GM23248 (cell line): ENCODE data around the gene UBA3. TPM values are rescaled to one million over a fixed set of nuclear protein-coding genes. Genes with fewer than 3 reads are reported as not detected.

Source experiments
- DNase-seq: peaks from one replicate; pipeline ENCODE4 v3.0.0-alpha.2; 2015
- H2AFZ ChIP-seq: fragments of 200-600 bp; sonication (generic); 2 replicates; pipeline ENCODE4 v1.6.1; 2016; ENCODE audit warnings: antibody characterized with exemption
- H3F3A ChIP-seq: fragments of 200-600 bp; sonication (generic); 2 replicates; pipeline ENCODE4 v1.6.1; 2016; ENCODE audit warnings: mild to moderate bottlenecking, antibody characterized with exemption, mixed run types; ENCODE audit not compliant: insufficient read depth
- H3K27ac ChIP-seq: fragments of 200-600 bp; sonication (generic); 2 replicates; pipeline ENCODE4 v1.5.1; 2016; ENCODE audit warnings: mild to moderate bottlenecking
- H3K27me3 ChIP-seq: fragments of 200-600 bp; sonication (generic); replicated peaks from 2 replicates; pipeline ENCODE4 v1.6.1; 2016; ENCODE audit warnings: mild to moderate bottlenecking; ENCODE audit not compliant: insufficient read depth
- H3K36me3 ChIP-seq: fragments of 200-600 bp; sonication (generic); 2 replicates; pipeline ENCODE4 v1.6.1; 2016; ENCODE audit warnings: low read depth, mild to moderate bottlenecking
- H3K4me1 ChIP-seq: fragments of 200-600 bp; sonication (generic); 2 replicates; pipeline ENCODE4 v1.6.1; 2016; ENCODE audit warnings: mild to moderate bottlenecking; ENCODE audit not compliant: insufficient read depth
- H3K4me2 ChIP-seq: fragments of 200-600 bp; sonication (generic); one replicate; pipeline ENCODE4 v1.6.1; 2016; ENCODE audit warnings: mild to moderate bottlenecking; ENCODE audit not compliant: unreplicated experiment
- H3K4me3 ChIP-seq: fragments of 200-600 bp; sonication (generic); 2 replicates; pipeline ENCODE4 v1.5.1; 2016; ENCODE audit warnings: mild to moderate bottlenecking
- H3K79me2 ChIP-seq: fragments of 200-600 bp; sonication (generic); 2 replicates; pipeline ENCODE4 v1.6.1; 2016; ENCODE audit warnings: mild to moderate bottlenecking; ENCODE audit not compliant: insufficient read depth
- H3K9ac ChIP-seq: fragments of 200-600 bp; sonication (generic); 2 replicates; pipeline ENCODE4 v1.6.1; 2016; ENCODE audit warnings: mild to moderate bottlenecking
- H3K9me2 ChIP-seq: fragments of 200-600 bp; sonication (generic); 2 replicates; pipeline ENCODE4 v1.6.1; 2016; ENCODE audit warnings: mixed run types, mild to moderate bottlenecking, moderate library complexity; ENCODE audit not compliant: insufficient read depth
- H3K9me3 ChIP-seq: fragments of 200-600 bp; sonication (generic); one replicate; pipeline ENCODE4 v1.6.1; 2017; ENCODE audit warnings: low read depth
- H4K20me1 ChIP-seq: fragments of 200-600 bp; sonication (generic); 2 replicates; pipeline ENCODE4 v1.6.0; 2016; ENCODE audit not compliant: insufficient read depth
- EZH2 ChIP-seq: fragments of 200-600 bp; sonication (generic); IDR thresholded peaks from 2 replicates; pipeline ENCODE4 v1.6.1; 2018; ENCODE audit warnings: antibody characterized with exemption, mild to moderate bottlenecking; ENCODE audit not compliant: insufficient read depth, poor library complexity, severe bottlenecking
- EZH2phosphoT487 ChIP-seq: fragments of 200-600 bp; sonication (generic); IDR thresholded peaks from 2 replicates; pipeline ENCODE4 v1.6.1; 2018; ENCODE audit warnings: antibody characterized with exemption, moderate library complexity, mild to moderate bottlenecking, low read depth; ENCODE audit not compliant: insufficient read depth
- WGBS, 2 experiments: methylation state at CpG; one replicate each; pipeline ENCODE4 v1.1.6; 2015 to 2017; ENCODE audit warnings: low lambda C conversion rate in 2 of 2, low coverage in 1 of 2; ENCODE audit errors: missing lambda C conversion rate in 2 of 2; 5-methylcytosine and 5-hydroxymethylcytosine counted together
- in situ Hi-C: fragments of 300-500 bp; cut with MboI; formaldehyde crosslinking; loops from 2 replicates; pipeline ENCODE4 v1.15.0; 2020
- polyA plus RNA-seq: library from polyadenylated mRNA; unstranded; fragments of >200 nt; fragmentation: Nextera tagmentation; extraction: Ambion mirVana; gene quantifications from 2 replicates; pipeline ENCODE4 v1.2.1, GENCODE V29; 2016
- total RNA-seq: library from RNA; depleted of rRNA; stranded (reverse); fragments of >200 nt; shearing (Covaris generic); gene quantifications from 2 replicates; pipeline ENCODE4 v1.2.3, GENCODE V29; 2014

UBA3 gene
- total and polyA plus RNA-seq, 2 experiments from 2014 or later: 64.0 to 65.0 TPM

- Histone ChIP-seq H3K4me2 (no peak overlapping the region), H3K9ac (no peak overlapping the region), H3K4me1 (peaks cover 3% of the 10 kb centered on the region; the same call in 1 of the 2 replicates), H2AFZ (0 out of 2 replicates have a peak overlapping the region, but pooled peaks have one; percentile 11), H4K20me1 (no peaks in the 10 kb centered on the region), H3K4me3 (no peak overlapping the region), H3K36me3 (no peaks in the 10 kb centered on the region), H3K9me2 (no peaks in the 10 kb centered on the region), H3K27me3 (peaks cover under 1% of the 10 kb centered on the region; the same call in 1 of the 2 replicates), H3K9me3 (no peaks in the 10 kb centered on the region), H3F3A (no peaks in the 10 kb centered on the region), H3K79me2 (no peaks in the 10 kb centered on the region), H3K27ac (no peak overlapping the region)
- WGBS, 2 experiments: 0 to 12% methylated on average over 1 of the region's 1 CpG
- peak; percentile 55 for DNase-seq
- in situ Hi-C loops: no loop called here
- TF ChIP-seq EZH2: no peak
- TF ChIP-seq EZH2phosphoT487: no peak
Observed at GRCh38 chr3:69120879-69121464, 40.8 kb upstream of the UBA3 start.

DNA sequence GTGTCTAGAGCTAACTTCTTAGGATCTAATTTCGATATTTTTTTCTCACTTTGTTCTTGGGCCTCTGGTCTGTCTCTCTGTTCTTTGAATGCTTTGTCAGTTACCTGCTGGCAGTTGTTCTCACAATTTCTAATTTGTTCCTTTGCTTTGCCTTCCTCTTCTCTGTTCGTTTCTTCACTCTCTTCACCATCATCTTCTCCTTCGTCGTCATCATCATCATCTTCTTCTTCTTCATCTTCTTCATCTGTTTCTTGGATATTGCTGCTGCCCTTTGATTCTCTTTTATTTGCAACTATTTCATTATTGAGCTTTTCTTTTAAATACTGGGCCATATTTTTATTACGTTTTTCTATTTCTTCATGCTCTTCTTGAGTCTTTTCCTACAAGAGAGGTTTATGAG, 39.5 kb upstream of the UBA3 start:
- no peak overlapping the region for H3K27ac ChIP-seq
- in situ Hi-C loops: no loop called here
- H3K4me1 ChIP-seq: peaks cover 8% of the 10 kb centered on the region; the same call in 1 of the 2 replicates
- H3K9me2 ChIP-seq: no peaks in the 10 kb centered on the region
- 81 to 88% methylated on average over 5 of the region's 5 CpGs for WGBS, 2 experiments
- no peak overlapping the region for H3K9ac ChIP-seq
- H3K36me3 ChIP-seq: no peaks in the 10 kb centered on the region
- H3F3A ChIP-seq: no peaks in the 10 kb centered on the region
- H3K79me2 ChIP-seq: no peaks in the 10 kb centered on the region
- TF ChIP-seq EZH2phosphoT487 (no peak), EZH2 (no peak)
- no peak overlapping the region for H3K4me3 ChIP-seq
- H4K20me1 ChIP-seq: no peaks in the 10 kb centered on the region
- H3K4me2 ChIP-seq: no peak overlapping the region
- no peak overlapping the region for H2AFZ ChIP-seq
- H3K9me3 ChIP-seq: no peaks in the 10 kb centered on the region
- H3K27me3 ChIP-seq: no peaks in the 10 kb centered on the region; the same call in 1 of the 2 replicates
- no peak for DNase-seq

- 86 to 92% methylated on average over 6 of the region's 6 CpGs for WGBS, 2 experiments
- Histone ChIP-seq H3F3A (no peaks in the 10 kb centered on the region), H3K9ac (no peak overlapping the region), H3K4me3 (no peak overlapping the region), H3K27ac (no peak overlapping the region), H3K4me1 (peaks cover 8% of the 10 kb centered on the region; the same call in 1 of the 2 replicates), H3K4me2 (no peak overlapping the region), H3K9me3 (no peaks in the 10 kb centered on the region), H2AFZ (no peak overlapping the region), H4K20me1 (no peaks in the 10 kb centered on the region), H3K9me2 (no peaks in the 10 kb centered on the region), H3K79me2 (no peaks in the 10 kb centered on the region), H3K27me3 (no peaks in the 10 kb centered on the region; the same call in 1 of the 2 replicates), H3K36me3 (no peaks in the 10 kb centered on the region)
- TF ChIP-seq EZH2phosphoT487 (no peak), EZH2 (no peak)
- no peak for DNase-seq
- in situ Hi-C loops: no loop called here
Observed at GRCh38 chr3:69119138-69119537, 39.0 kb upstream of the UBA3 start.

DNA sequence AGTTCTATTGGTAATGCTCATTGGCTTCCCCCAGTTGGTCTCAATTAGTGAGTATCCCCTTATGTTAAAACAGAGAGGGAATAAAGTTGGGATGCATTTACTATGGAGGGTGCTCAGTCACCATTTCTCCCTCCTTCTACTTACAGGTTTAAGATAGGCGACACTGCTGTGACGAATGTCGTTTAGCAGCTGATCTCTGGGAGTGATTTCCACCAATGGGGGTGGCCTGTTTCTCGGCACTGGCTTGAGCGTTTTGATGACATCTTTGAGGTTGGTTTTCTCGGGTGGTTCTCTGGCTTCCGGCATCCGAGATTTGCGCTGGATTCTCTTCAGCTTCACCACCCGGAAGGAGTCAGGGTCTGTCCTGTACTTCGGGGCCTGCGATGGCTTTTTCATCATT, 38.4 kb upstream of the UBA3 start:
- TF ChIP-seq EZH2phosphoT487 (no peak), EZH2 (no peak)
- H3K27ac ChIP-seq: no peak overlapping the region
- no peak for DNase-seq
- peaks cover 8% of the 10 kb centered on the region; the same call in 1 of the 2 replicates for H3K4me1 ChIP-seq
- peaks cover 5% of the 10 kb centered on the region for H3F3A ChIP-seq
- in situ Hi-C loops: no loop called here
- H3K9ac ChIP-seq: no peak overlapping the region
- no peaks in the 10 kb centered on the region for H3K9me3 ChIP-seq
- no peaks in the 10 kb centered on the region for H3K79me2 ChIP-seq
- H3K4me2 ChIP-seq: no peak overlapping the region
- 92 to 94% methylated on average over 12 of the region's 12 CpGs for WGBS, 2 experiments
- no peaks in the 10 kb centered on the region for H4K20me1 ChIP-seq
- no peaks in the 10 kb centered on the region for H3K36me3 ChIP-seq
- no peaks in the 10 kb centered on the region; the same call in 1 of the 2 replicates for H3K27me3 ChIP-seq
- no peak overlapping the region for H3K4me3 ChIP-seq
- H3K9me2 ChIP-seq: no peaks in the 10 kb centered on the region
- H2AFZ ChIP-seq: no peak overlapping the region
